Measurements from ENCODE around the gene LCN15. TPM values are rescaled to one million over a fixed set of nuclear protein-coding genes. Genes with fewer than 3 reads are reported as not detected.

The LCN15 gene
- total and polyA plus RNA-seq, 4 donors, result not detected

- Histone ChIP-seq H3K27me3 (ENCODE audit: control insufficient read depth in 4 of 4, insufficient read depth in 4 of 4, low read length in 3 of 4) (no peaks in the 10 kb centered on the region), H3K4me3 (ENCODE audit: low read depth in 1 of 3, low read length in 3 of 3) (no peak overlapping the region), H3K4me1 (ENCODE audit: control insufficient read depth in 4 of 4, insufficient read depth in 4 of 4, low read length in 3 of 4) (peaks cover 0 to 12% (median 4%) of the 10 kb centered on the region in 4 donors), H3K27ac (ENCODE audit: low read depth in 1 of 2, low read length in 2 of 2) (no peak overlapping the region), H3K9me3 (ENCODE audit: control insufficient read depth in 4 of 4, low read length in 3 of 4) (no peaks in the 10 kb centered on the region), H3K36me3 (ENCODE audit: control insufficient read depth in 4 of 4, insufficient read depth in 3 of 4, low read depth in 1 of 4, low read length in 3 of 4) (no peaks in the 10 kb centered on the region), H3K9ac (ENCODE audit: low read depth in 1 of 2, low read length in 2 of 2) (no peak overlapping the region)
- DNase-seq (ENCODE audit: low spot score), result no peak
- 93% methylated on average over 20 of the region's 20 CpGs for WGBS
- TF ChIP-seq FOXA2 (IDR thresholded peaks at IDR 0.05) (no peak), CTCF (IDR thresholded peaks at IDR 0.05; ENCODE audit: low read depth, low read length, missing input control) (no peak), FOXA1 (IDR thresholded peaks at IDR 0.05) (no peak), NR2F2 (IDR thresholded peaks at IDR 0.05) (no peak), YY1 (IDR thresholded peaks at IDR 0.05) (no peak), EGR1 (IDR thresholded peaks at IDR 0.05; ENCODE audit: low read depth in 2 of 2) (no peak), TAF1 (conservative IDR thresholded peaks at IDR 0.05) (no peak), RAD21 (IDR thresholded peaks at IDR 0.05) (no peak)
These were observed 25.4 kb downstream of the LCN15 start for GRCh38 chr9:136738960-136739359.

- H3K9ac ChIP-seq (ENCODE audit: low read depth in 1 of 2, low read length in 2 of 2), result no peak overlapping the region
- H3K27me3 ChIP-seq (ENCODE audit: control insufficient read depth in 4 of 4, insufficient read depth in 4 of 4, low read length in 3 of 4), result no peaks in the 10 kb centered on the region
- TF ChIP-seq RXRA (IDR thresholded peaks at IDR 0.05), result no peak
- no peak for TF ChIP-seq SP1 (IDR thresholded peaks at IDR 0.05)
- no peak for TF ChIP-seq MAX (IDR thresholded peaks at IDR 0.05)
- TF ChIP-seq RAD21 (IDR thresholded peaks at IDR 0.05), result no peak
- no peak for TF ChIP-seq ATF3 (IDR thresholded peaks at IDR 0.05)
- TF ChIP-seq REST (IDR thresholded peaks at IDR 0.05), result no peak
- no peak for TF ChIP-seq EGR1 (IDR thresholded peaks at IDR 0.05; ENCODE audit: low read depth in 2 of 2)
- no peak for TF ChIP-seq FOXA1 (IDR thresholded peaks at IDR 0.05)
- TF ChIP-seq HNF4A (conservative IDR thresholded peaks at IDR 0.05), result no peak
- no peak for TF ChIP-seq TAF1 (conservative IDR thresholded peaks at IDR 0.05)
- DNase-seq (ENCODE audit: low spot score), result no peak
- no peak overlapping the region for H3K4me3 ChIP-seq (ENCODE audit: low read depth in 1 of 3, low read length in 3 of 3)
- 92% methylated on average over 21 of the region's 21 CpGs for WGBS
- H3K27ac ChIP-seq (ENCODE audit: low read depth in 1 of 2, low read length in 2 of 2), result no peak overlapping the region
- H3K4me1 ChIP-seq (ENCODE audit: control insufficient read depth in 4 of 4, insufficient read depth in 4 of 4, low read length in 3 of 4), result peaks cover 0 to 4% (median 2%) of the 10 kb centered on the region in 4 donors
- H3K9me3 ChIP-seq (ENCODE audit: control insufficient read depth in 4 of 4, low read length in 3 of 4), result no peaks in the 10 kb centered on the region
- H3K36me3 ChIP-seq (ENCODE audit: control insufficient read depth in 4 of 4, insufficient read depth in 3 of 4, low read depth in 1 of 4, low read length in 3 of 4), result no peaks in the 10 kb centered on the region
These were observed 28.4 kb downstream of the LCN15 start for GRCh38 chr9:136735812-136736480.

All from liver (tissue), 9 donors.